Aorta (tissue), 5 donors: ENCODE results near the gene LYPD6B. TPM values are rescaled to one million over a fixed set of nuclear protein-coding genes. Genes with fewer than 3 reads are reported as not detected.

ENCODE experiments used
- ATAC-seq: fragments of 200-7000 bp; cut with Tn5 transposase; one replicate; pipeline ENCODE4 v1.9.1; 2022; ENCODE audit warnings: moderate library complexity; ENCODE audit not compliant: low FRiP score
- DNase-seq, 2 donors: peaks; one replicate each; pipeline ENCODE4 v3.0.0-alpha.2; 2020
- H3K27ac ChIP-seq, 2 donors: one replicate each; pipeline ENCODE4 v1.5.1; 2013; ENCODE audit warnings: low read length in 2 of 2, mild to moderate bottlenecking in 2 of 2, moderate library complexity in 2 of 2, control low read depth in 1 of 2, inconsistent platforms in 1 of 2, low read depth in 1 of 2
- H3K27me3 ChIP-seq, 2 donors: one replicate each; pipeline ENCODE4 v1.6.1; 2013; ENCODE audit warnings: control low read depth in 1 of 2, low read length in 1 of 2, mild to moderate bottlenecking in 1 of 2, moderate library complexity in 1 of 2; ENCODE audit not compliant: insufficient read depth in 2 of 2, control insufficient read depth in 1 of 2
- H3K36me3 ChIP-seq, 2 donors: one replicate each; pipeline ENCODE4 v1.6.1; 2013; ENCODE audit warnings: control low read depth in 1 of 2, low read length in 1 of 2, mild to moderate bottlenecking in 1 of 2; ENCODE audit not compliant: insufficient read depth in 2 of 2, control insufficient read depth in 1 of 2
- H3K4me1 ChIP-seq, 2 donors: one replicate each; pipeline ENCODE4 v1.6.1; 2013; ENCODE audit warnings: low read length in 2 of 2, control low read depth in 1 of 2, mild to moderate bottlenecking in 1 of 2, moderate library complexity in 1 of 2; ENCODE audit not compliant: insufficient read depth in 2 of 2, control insufficient read depth in 1 of 2
- H3K4me3 ChIP-seq, 2 donors: one replicate each; pipeline ENCODE4 v1.5.1; 2013; ENCODE audit warnings: low read length in 2 of 2, control low read depth in 1 of 2, mild to moderate bottlenecking in 1 of 2
- H3K9me3 ChIP-seq: one replicate; pipeline ENCODE4 v1.6.1; 2013; ENCODE audit warnings: mild to moderate bottlenecking, low read length; ENCODE audit not compliant: control insufficient read depth
- WGBS, 2 donors: extraction: QIAGEN DNeasy Blood & Tissue Kit; methylation state at CpG; one replicate each; pipeline ENCODE4 v1.1.7; 2013; 5-methylcytosine and 5-hydroxymethylcytosine counted together
- intact Hi-C, 2 donors: fragments of 100-400 bp; cut with DNase I; formaldehyde crosslinking; loops; one replicate each; pipeline versions ENCODE4 v1.14.2 to v1.15.0; 2022
- polyA plus RNA-seq, 2 donors: library from polyadenylated mRNA; stranded (reverse); fragments of 200-250 nt; gene quantifications; one replicate each; pipeline ENCODE4 v1.2.3, GENCODE V29; 2013
- total RNA-seq, 2 donors: library from RNA; stranded (reverse); fragmentation: NEBNext Ultra II Directional; extraction: Animal tissue kit (Norgen Biotek cat#: 25700); gene quantifications; one replicate each; pipeline ENCODE4 v1.2.1, GENCODE V29; 2021
- donor health status: healthy with polysubstance abuse.
- donor health status: Bipolar disorder and iron deficiency.
- donor health status: DM: no; HTN: no; CAD: no.
- donor health status: DM: no; HTN: no; CAD: no.
- donor health status: DM: yes; HTN: yes; CAD: no.

Gene LYPD6B
- total and polyA plus RNA-seq, 4 donors = 0.26 TPM; not detected in 3

GRCh38 chr2:149158957-149159356, 120.5 kb downstream of the LYPD6B start:
- no peak for DNase-seq
- WGBS, 2 donors = 85 to 88% methylated on average over 1 of the region's 1 CpG
- peaks cover 0 to 1% of the 10 kb centered on the region in 2 donors for H3K27me3 ChIP-seq
- intact Hi-C loops = no loop called here
- peaks cover under 1% of the 10 kb centered on the region for H3K9me3 ChIP-seq
- ATAC-seq = no peak
- no peaks in the 10 kb centered on the region for H3K36me3 ChIP-seq
- H3K27ac ChIP-seq = no peak overlapping the region
- no peak overlapping the region for H3K4me3 ChIP-seq
- peaks cover 0 to 1% of the 10 kb centered on the region in 2 donors for H3K4me1 ChIP-seq

DNA sequence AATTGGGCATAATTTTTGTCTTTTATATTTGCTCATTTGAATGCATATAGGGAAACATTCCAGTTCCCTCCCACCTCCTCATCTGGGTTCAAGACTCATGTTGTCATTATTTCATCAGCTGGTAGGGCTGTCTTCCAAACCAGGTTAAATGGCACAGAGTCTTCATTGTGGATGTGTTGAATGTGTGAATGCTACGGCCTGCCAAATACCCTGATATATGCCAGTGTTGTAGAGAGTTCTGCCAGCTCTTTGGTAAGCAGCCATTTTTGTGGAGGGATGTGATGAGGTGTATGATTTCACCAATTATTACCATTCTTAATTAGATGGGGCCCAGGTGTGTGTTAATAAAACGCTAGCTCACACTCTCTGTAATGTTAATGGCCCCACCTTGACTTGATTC, 121.7 kb downstream of the LYPD6B start:
- intact Hi-C loops = no loop called here
- ATAC-seq (no peak), DNase-seq (no peak)
- WGBS, 2 donors = 66 to 68% methylated on average over 2 of the region's 2 CpGs
- no peak overlapping the region for H3K27ac ChIP-seq
- H3K27me3 ChIP-seq = peaks cover 0 to 1% of the 10 kb centered on the region in 2 donors
- H3K9me3 ChIP-seq = peaks cover 6% of the 10 kb centered on the region
- peaks cover 0 to 1% of the 10 kb centered on the region in 2 donors for H3K4me1 ChIP-seq
- no peak overlapping the region for H3K4me3 ChIP-seq
- H3K36me3 ChIP-seq = no peaks in the 10 kb centered on the region

DNA sequence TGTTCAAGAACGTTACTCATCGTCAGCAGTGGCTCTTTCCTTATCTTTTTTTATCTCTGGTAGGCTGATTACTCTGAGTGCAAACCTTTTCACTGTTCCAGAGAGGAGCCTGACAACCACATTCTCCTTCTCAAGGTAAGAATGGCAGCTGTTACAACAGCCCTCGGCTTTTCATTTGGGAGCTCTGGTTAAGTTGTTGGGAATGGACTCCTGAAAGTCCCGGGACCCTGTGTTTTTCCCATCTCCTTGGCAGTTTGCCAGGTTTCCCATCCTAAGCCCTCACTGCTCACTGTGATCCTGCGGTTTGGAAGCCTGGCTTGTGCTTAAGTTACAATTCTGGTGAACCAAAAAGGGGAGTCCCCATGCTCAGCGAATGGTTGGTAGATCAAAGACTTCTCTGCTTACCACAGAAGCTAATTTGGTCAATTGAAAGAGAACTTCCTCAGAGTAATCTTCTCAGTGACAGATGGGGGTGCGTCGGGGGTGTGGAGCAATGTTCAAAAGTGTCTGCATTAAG, 122.3 kb downstream of the LYPD6B start:
- ATAC-seq = no peak
- Histone ChIP-seq H3K27me3 (no peaks in the 10 kb centered on the region), H3K36me3 (no peaks in the 10 kb centered on the region), H3K4me3 (no peak overlapping the region), H3K4me1 (peaks cover 0 to 1% of the 10 kb centered on the region in 2 donors), H3K9me3 (peaks cover 6% of the 10 kb centered on the region), H3K27ac (no peak overlapping the region)
- 51 to 53% methylated on average over 8 of the region's 8 CpGs for WGBS, 2 donors
- intact Hi-C loops = no loop called here
- no peak for DNase-seq

DNA sequence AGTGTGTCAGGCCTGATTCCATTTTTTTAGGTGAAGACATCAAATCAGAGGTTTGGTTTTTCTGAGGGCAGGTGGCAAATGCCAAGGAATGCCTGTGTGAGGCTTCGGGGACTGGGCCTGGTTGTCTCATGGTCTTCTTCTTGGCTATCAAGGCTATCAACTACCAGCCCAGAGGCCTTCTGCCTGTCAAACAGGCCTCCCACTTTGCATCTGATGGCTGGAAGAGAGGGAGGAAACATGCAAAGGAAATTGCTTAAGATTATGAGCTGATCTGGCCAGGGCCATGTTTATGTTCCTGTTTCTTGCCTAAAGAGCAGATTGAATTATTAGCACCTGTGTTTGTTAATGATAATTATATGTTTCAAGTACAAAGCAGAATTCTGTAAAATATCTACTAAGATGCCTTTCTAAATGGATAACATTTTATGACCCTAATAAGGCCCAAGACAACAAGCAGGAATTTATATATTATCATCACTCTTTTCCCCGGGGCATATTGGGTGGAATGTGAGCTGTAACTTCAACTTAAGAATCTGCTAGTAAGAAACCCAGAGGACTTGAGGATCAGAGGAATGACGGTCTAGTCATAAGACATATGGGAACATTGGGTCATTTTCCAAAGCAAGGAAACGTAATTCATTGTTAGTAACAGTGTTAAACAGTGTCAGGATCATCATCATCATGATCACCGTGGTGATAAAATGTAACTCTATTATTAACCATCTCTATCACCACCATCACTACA, 123.2 kb downstream of the LYPD6B start:
- no peaks in the 10 kb centered on the region for H3K27me3 ChIP-seq
- DNase-seq = no peak
- peaks cover 8% of the 10 kb centered on the region for H3K9me3 ChIP-seq
- no peak overlapping the region for H3K4me3 ChIP-seq
- WGBS, 2 donors = 46 to 54% methylated on average over 5 of the region's 5 CpGs
- H3K27ac ChIP-seq = no peak overlapping the region
- H3K36me3 ChIP-seq = no peaks in the 10 kb centered on the region
- intact Hi-C loops = no loop called here
- no peak for ATAC-seq
- H3K4me1 ChIP-seq = peaks cover 0 to 1% of the 10 kb centered on the region in 2 donors

DNA sequence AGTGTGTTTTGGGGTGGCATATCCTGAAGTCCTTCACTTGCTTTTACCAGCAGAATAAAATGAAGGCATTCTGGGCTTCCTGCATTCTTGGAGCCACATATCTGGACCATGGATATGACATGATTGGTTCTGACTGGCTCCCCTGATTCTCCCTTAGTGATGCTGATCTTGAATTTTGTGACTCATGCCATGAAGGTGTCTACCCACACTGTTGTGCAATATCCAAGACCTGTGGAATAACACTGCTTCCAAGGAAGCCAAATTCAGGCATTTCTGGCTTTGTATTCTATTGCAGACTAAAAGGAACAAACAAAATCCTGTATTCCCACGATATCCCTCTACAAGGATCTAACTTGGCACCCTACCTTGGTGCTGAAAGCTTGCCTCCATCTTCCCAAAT, 125.8 kb downstream of the LYPD6B start:
- no peaks in the 10 kb centered on the region for H3K36me3 ChIP-seq
- ATAC-seq (no peak), DNase-seq (no peak)
- H3K4me1 ChIP-seq = no peaks in the 10 kb centered on the region
- H3K4me3 ChIP-seq = no peak overlapping the region
- intact Hi-C loops = no loop called here
- H3K27ac ChIP-seq = no peak overlapping the region
- H3K27me3 ChIP-seq = no peaks in the 10 kb centered on the region
- WGBS, 2 donors = 77 to 93% methylated on average over 1 of the region's 1 CpG
- H3K9me3 ChIP-seq = peaks cover 8% of the 10 kb centered on the region

GRCh38 chr2:149164827-149165226, 126.3 kb downstream of the LYPD6B start:
- Histone ChIP-seq H3K4me3 (no peak overlapping the region), H3K36me3 (no peaks in the 10 kb centered on the region), H3K27ac (no peak overlapping the region), H3K27me3 (no peaks in the 10 kb centered on the region), H3K4me1 (no peaks in the 10 kb centered on the region), H3K9me3 (peaks cover 8% of the 10 kb centered on the region)
- DNase-seq = no peak
- intact Hi-C loops = no loop called here
- no peak for ATAC-seq

- H3K9me3 ChIP-seq = peaks cover 8% of the 10 kb centered on the region
- ATAC-seq = no peak
- H3K27ac ChIP-seq = no peak overlapping the region
- 33 to 42% methylated on average over 5 of the region's 5 CpGs for WGBS, 2 donors
- H3K4me1 ChIP-seq = no peaks in the 10 kb centered on the region
- no peak for DNase-seq
- intact Hi-C loops = no loop called here
- no peaks in the 10 kb centered on the region for H3K27me3 ChIP-seq
- no peaks in the 10 kb centered on the region for H3K36me3 ChIP-seq
- H3K4me3 ChIP-seq = no peak overlapping the region
These were observed 128.7 kb downstream of the LYPD6B start for GRCh38 chr2:149167001-149167780.

DNA sequence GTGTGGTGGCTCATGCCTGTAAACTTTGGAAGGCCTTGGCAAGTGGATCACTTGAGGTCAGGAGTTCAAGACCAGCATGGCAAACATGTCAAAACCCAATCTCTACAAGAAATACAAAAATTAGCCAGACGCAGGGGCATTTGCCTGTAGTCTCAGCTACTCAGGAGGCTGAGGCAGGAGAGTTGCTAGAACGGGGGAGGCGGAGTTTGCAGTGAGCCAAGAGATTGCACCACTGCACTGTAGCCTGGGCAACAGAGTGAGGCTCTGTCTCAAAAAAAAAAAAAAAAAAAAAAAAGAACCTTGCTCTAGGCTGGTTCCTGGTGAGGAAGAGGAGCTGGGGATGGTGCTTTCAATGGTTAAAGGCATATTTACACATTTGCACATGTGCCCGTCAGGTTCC, 129.4 kb downstream of the LYPD6B start:
- Histone ChIP-seq H3K27me3 (no peaks in the 10 kb centered on the region), H3K27ac (no peak overlapping the region), H3K4me1 (no peaks in the 10 kb centered on the region), H3K9me3 (peaks cover 8% of the 10 kb centered on the region), H3K4me3 (no peak overlapping the region), H3K36me3 (no peaks in the 10 kb centered on the region)
- 79 to 86% methylated on average over 4 of the region's 4 CpGs for WGBS, 2 donors
- DNase-seq = no peak
- no peak for ATAC-seq
- intact Hi-C loops = no loop called here

GRCh38 chr2:149169656-149170055, 131.2 kb downstream of the LYPD6B start:
- intact Hi-C loops = no loop called here

More at GRCh38 chr2:149169656-149170055, 131.2 kb downstream of the LYPD6B start:
- H3K4me1 ChIP-seq = no peaks in the 10 kb centered on the region
- WGBS, 2 donors = 75 to 92% methylated on average over 4 of the region's 4 CpGs
- H3K9me3 ChIP-seq = peaks cover 5% of the 10 kb centered on the region
- DNase-seq (no peak), ATAC-seq (no peak)
- no peaks in the 10 kb centered on the region for H3K27me3 ChIP-seq
- H3K27ac ChIP-seq = no peak overlapping the region
- H3K36me3 ChIP-seq = no peaks in the 10 kb centered on the region
- H3K4me3 ChIP-seq = no peak overlapping the region
